ENCODE data around the gene NUP210L.
"Not testable (repeated sequence)": the region's sequence is repeated elsewhere in the genome, so short reads cannot be mapped to it uniquely, and the experiment has no call there.

NUP210L gene

GRCh38 chr1:154167461-154167860 lies 12.6 kb upstream of the NUP210L start:
- no peak for DNase-seq

DNA sequence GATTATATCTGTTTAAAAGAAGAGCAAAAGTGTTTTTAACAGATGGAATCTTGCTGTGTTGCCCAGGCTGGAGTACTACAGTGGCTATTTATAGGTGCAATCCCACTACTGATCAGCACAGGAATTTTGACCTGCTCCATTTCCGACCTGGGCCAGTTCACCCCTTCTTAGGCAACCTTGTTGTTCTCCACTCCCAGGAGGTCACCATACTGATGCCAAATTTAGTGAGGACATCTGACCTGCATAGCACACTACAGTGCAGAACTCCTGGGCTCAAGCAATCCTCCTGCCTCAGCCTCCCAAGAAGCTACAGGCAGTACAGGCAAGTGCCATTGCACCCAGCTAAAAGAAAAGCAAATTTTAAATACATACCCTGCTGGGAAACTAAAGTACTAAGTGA lies 11.3 kb upstream of the NUP210L start:
- no peak for DNase-seq

GRCh38 chr1:154159554-154159953 lies 4.7 kb upstream of the NUP210L start:
- DNase-seq: no peak

- DNase-seq: no peak
These were observed 3.6 kb upstream of the NUP210L start for GRCh38 chr1:154158307-154159125.

GRCh38 chr1:154157520-154158306 lies 2.8 kb upstream of the NUP210L start:
- DNase-seq: peak; percentile 70 to 77

- no peak for DNase-seq
These were observed 378 bp upstream of the NUP210L start for GRCh38 chr1:154155251-154155650.

DNA sequence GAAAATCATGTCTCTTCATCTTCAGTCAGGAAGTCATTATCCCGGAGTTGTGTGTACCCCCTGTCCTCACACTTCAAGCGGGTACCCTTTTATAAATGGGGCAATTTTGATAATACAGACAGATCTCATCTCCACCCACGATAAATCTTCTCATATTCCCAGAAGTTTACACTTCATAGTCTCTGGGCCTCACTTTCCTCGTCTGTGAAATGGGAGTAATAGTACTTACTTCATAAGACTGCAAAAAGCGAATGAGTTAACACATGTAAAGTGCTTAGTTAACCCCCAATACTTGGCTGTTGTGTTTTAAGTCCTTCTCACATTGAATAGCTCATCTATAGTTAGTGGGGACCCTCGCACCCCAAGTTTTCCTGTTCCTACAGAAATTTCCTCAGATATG lies 820 bp downstream of the NUP210L start:
- no peak for DNase-seq

DNA sequence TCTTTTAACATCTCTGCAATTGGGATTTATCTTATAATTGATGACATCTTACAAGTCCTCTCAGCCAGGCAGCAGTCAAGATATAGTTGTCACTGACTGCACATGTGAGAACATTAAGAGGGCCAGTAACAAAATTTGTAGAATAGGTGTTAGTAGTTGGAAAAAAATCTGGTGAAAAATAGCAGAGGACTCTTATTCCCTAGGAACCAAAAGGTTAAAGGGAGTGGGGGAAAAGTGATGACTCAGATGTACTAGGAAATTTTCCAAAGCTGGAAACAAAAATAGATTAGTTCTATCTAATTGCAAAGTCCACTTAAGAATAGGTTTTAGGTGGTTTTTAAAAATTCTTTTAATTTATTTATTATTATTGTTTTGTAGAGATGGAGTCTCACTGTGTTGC lies 3.6 kb downstream of the NUP210L start:
- no peak for DNase-seq

- no peak for DNase-seq
These were observed 6.1 kb downstream of the NUP210L start for GRCh38 chr1:154148807-154149206.

- not testable (repeated sequence) for DNase-seq
These were observed 7.4 kb downstream of the NUP210L start for GRCh38 chr1:154147505-154147904.

DNA sequence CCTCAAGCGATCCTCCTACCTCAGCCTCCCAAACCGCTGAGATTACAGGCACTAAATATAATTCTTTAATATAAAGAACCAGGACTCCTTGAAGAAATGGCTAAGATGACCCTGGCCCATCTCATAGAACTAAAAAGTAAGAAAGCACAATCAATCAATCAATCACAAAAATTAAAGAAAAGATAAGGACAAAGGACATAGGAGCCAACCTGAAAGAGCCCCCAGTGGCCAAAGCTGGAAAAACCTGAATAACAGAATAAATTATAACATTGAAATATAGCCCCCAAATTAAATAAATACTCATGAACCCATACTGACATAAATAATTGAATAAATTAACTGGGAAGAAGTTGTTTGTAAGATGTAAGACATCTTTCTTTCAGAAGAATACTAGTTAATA lies 8.9 kb downstream of the NUP210L start:
- no peak for DNase-seq

- no peak for DNase-seq
These were observed 12.5 kb downstream of the NUP210L start for GRCh38 chr1:154142358-154142757.

DNA sequence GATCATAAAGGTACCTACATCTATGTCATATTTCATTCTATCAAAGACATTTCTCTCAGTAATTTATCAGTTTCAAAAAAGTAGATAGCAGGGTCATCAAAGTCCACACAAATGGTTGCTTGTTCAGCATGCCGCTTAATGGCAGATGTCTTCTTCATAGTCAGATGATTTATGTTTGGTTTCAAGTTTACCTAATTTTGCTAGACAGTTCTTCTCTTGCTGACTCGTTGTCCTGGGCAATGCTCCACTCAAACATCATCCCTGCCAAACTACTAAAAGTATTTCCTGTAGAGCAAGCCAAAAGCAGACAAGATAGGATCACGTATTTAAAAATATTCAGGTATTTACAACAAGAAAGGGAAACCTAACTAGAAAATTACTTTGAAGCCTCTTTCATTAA lies 13.6 kb downstream of the NUP210L start:
- DNase-seq: no peak

DNA sequence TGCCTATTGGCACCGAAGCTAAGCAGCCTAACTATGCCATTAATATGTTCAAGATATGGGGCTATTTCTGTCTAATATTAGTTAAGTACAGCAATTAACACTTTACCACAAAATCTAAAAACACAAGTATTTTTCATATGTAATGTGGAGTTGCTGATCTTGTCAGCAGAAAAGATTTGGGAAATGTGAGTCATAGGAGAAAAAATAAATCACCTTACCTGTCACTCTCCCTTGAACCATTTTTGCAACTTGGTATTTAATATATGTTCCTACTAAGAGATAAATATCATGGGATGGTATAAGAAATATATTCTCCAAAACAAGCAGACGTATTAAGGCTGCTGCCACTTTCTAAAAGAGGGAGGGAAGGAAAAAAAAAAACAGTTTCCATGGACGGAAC lies 17.0 kb downstream of the NUP210L start:
- no peak for DNase-seq

GRCh38 chr1:154133256-154133655 lies 21.6 kb downstream of the NUP210L start:
- DNase-seq: no peak

- DNase-seq: no peak
These were observed 25.4 kb downstream of the NUP210L start for GRCh38 chr1:154129391-154129970.

GRCh38 chr1:154123205-154123604 lies 31.7 kb downstream of the NUP210L start:
- not testable (repeated sequence) for DNase-seq

DNA sequence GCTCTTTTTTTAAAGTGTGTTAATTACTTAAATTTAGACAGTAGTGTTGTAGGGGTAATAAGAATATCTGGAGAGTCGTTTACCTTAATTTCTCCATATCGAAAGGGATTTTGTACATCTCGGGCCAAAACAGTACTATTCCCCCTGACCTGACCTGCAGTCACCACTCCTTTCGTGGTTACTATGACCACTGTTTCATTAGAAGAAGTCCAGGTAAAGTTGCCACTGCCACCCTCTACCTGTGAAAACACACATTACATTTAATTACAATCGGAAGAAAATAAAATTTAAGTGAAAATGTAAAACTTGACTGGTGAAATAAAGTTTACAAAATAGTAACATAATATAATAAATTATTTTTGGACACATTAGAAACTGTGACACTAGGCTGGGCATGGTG lies 37.2 kb downstream of the NUP210L start:
- no peak for DNase-seq

GRCh38 chr1:154115180-154115579 lies 39.7 kb downstream of the NUP210L start:
- no peak for DNase-seq

- no peak for DNase-seq
These were observed 50.3 kb downstream of the NUP210L start for GRCh38 chr1:154104433-154105082.

DNA sequence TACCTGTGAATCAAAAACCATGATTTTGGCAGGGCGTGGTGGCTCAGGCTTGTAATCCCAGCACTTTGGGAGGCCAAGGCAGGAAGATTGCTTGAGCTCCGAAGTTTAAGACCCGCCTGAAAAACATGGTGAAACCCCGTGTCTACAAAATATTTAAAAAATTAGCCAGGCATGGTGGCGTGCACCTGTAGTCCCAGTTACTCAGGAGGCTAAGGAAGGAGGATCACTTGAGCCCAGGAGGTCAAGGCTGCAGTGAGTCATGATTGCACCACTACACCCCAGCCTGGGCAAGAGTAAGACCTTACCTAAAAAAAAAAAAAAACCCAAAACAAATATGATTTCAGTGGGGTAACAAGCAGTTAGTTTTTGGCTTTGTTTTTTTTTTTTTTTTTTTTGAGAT lies 54.7 kb downstream of the NUP210L start:
- DNase-seq: not testable (repeated sequence)

DNA sequence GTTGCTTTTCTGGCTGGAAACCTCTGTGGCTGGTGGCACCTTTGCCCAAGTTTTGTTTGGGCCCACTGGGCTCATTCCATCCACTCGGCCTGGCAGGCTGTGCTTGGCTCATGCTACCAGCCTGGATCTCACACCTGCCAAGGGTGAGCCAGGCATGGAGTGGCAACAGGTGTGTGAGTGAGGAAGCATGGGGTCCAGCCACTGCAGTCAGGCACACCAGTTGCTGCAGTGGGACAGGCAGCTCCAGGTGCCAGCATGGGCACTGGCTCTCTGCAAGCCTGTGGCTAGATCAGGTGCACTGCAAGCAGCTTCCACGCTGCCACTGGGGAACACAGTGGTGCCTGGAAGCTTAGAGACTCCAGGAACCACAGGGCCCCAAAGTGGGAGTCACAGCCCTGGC lies 57.0 kb downstream of the NUP210L start:
- DNase-seq: no peak

GRCh38 chr1:154095456-154096060 lies 59.3 kb downstream of the NUP210L start:
- no peak for DNase-seq
